ENCODE data around the gene PCID2.

PCID2 gene

GRCh38 chr13:113148940-113149503 lies 59.4 kb downstream of the PCID2 start:
- DNase-seq (ENCODE audit: low read depth) = no peak

DNA sequence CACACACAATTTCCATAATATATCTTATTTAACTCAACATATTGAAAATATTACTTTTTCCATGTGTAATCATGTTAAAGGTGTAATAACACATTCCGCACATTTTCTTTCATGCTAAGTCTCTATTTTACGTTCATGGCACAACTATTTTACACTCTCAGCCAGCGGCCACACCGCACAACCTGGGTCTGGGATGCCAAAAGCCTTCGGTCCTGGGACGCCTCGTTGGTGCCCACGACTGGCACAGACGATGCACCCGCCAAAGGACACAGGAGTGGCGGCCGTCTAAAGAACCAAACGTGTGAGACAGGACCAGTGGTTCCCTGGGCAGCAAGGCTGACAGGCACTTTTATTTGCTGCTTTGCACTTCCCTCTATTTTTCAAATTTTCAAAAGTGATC lies 60.1 kb downstream of the PCID2 start:
- DNase-seq (ENCODE audit: low read depth) = no peak

GRCh38 chr13:113147206-113147605 lies 61.3 kb downstream of the PCID2 start:
- DNase-seq (ENCODE audit: low read depth) = no peak

DNA sequence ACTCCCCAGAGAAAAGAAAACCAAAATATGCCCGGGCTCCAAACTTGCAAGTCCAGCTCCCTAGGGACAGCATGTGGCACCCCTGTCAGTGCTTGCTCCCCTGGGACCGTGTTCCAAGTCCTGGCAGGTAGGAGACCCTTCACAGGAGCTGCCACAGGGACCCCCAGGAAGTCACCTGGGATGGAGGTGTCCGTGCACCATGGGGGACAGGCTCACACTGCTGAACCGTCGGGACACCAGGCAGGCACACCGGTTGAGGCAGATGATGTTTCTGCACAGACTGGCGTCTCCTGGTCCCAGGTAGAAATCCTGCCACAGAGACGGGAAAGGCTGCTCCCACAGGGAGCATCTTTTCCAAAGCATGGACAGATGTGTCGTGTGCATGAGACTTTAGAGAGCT lies 61.7 kb downstream of the PCID2 start:
- DNase-seq (ENCODE audit: low read depth) = no peak

DNA sequence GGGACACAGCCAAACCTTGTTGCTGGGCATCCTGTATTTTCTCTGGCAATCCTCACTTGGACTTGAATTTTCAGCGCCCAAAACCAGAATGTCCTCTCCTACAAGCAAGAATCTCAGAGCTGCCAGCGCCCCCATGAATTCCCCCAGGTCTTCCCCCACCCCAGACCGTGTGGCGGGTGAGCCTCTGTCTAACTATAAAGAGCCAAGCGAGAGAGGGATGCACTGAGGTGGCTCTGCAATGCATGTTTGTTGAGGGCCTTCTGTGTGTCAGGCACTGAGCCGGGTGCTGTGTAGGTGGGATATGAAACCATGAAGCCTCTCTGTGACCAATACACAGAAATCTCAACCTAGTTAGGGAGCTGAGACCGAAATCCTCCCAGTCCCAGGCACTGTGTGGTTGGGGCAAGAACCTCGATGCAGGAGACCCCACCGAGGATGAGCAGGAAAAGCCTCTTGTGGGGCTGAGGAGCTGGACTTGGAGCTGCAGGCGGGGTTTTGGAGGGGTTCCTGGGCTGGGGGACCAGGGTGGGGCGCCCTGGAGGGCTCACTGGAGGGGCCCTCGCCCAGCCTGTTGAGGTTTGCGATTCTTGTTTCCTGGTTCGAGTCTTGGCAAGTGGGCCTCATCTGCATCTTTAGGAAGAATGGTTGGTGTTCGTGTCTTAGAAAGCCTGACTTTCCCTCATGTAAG lies 62.4 kb downstream of the PCID2 start:
- DNase-seq (ENCODE audit: low read depth) = no peak

- no peak for DNase-seq (ENCODE audit: low read depth)
Measured at GRCh38 chr13:113145496-113145895, 63.0 kb downstream of the PCID2 start.

- no peak for DNase-seq (ENCODE audit: low read depth)
Measured at GRCh38 chr13:113144255-113144629, 64.2 kb downstream of the PCID2 start.

- no peak for DNase-seq (ENCODE audit: low read depth)
Measured at GRCh38 chr13:113143466-113144254, 64.8 kb downstream of the PCID2 start.

- DNase-seq (ENCODE audit: low read depth) = no peak
Measured at GRCh38 chr13:113142876-113143275, 65.6 kb downstream of the PCID2 start.

DNA sequence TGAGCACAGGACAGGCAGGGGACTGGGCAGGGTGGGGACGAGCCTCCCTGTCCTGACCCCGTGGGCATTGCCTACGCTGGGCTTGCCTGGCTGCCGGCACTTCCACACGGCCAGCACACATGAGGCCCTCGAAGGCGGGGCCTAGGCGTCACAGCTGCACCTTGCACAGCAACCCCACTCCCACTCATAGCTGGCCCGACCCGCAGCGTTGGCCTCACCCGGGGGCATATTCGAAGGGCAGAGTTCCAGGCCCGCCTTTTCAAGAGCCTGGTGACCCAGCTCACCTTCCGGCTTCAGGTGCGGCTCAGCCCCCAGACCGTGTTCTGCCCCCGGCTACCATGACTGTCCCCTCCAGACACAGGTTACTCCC lies 66.9 kb downstream of the PCID2 start:
- no peak for DNase-seq (ENCODE audit: low read depth)

- DNase-seq (ENCODE audit: low read depth) = no peak
Measured at GRCh38 chr13:113140677-113141600, 67.5 kb downstream of the PCID2 start.

DNA sequence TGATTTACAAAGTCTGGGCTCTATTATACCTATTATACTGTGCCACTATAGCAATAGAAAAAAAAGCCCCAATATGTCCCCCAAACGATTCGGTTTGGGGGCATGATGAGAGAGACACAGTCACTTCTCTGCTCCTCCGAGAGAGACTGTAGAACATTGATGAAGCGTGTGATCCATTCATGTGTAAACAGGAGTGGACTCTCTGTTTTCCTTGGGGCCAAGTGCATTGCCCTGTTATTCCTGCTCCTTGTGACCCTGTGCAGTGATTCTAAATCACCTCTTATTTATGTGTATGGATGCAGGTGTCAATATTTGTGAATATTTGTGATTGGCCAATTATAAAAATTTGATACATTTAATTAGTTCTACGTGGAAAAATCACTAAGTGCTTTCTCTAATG lies 68.9 kb downstream of the PCID2 start:
- DNase-seq (ENCODE audit: low read depth) = no peak

DNA sequence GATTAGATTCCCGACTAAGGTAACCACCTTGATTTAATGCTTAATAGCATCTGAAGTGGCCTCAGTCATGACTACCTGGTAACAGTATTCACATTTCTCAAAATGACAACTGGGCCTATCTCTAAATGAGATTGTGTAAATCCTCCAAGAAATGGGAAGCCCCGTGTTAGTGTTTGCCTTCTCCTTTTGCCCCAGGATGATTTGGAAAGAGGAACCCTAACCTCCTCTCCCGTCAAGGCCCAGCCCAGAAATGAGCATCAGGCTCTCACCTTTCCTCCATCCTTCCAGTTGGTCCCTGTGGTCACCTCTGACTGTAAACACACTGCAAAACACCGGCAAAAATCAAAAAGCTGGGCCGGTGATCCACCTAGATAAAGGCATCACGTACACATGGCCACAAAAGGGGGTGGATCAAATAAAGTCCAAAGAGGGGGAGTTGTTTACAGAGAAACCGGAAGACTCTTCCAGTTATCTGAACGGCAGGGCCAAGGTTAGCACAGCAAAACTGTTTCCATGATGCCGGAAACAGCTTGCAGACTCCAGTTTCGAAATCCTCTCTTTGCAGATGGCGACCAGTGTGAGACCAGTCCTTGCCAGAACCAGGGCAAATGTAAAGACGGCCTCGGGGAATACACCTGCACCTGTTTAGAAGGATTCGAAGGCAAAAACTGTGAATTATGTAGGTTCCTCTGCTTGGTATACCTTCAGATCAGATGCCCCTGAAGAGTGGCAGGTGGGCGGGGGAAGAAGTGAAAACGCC lies 69.5 kb downstream of the PCID2 start:
- DNase-seq (ENCODE audit: low read depth) = no peak

- DNase-seq (ENCODE audit: low read depth) = no peak
Measured at GRCh38 chr13:113137691-113138298, 70.7 kb downstream of the PCID2 start.

DNA sequence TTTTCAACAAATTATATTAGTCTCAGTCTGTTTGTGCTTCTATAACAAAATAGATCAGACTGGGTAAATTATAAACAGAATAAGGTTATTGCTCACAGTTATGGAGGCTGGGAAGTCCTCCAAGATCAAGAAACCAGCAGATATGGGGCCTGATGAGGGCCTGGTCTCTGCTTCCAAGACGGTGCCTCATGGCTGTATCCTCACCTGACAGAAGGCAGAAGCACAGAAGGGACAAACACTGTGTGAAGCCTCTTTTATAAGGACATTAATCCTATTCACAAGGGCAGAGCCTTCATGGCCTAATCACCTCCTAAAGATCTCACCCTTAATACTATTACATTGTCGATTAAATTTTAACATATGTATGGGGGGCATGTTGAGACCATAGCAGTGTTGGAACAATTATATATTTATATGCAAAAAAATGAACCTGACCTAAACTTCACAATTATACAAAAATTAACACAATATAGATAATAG lies 73.1 kb downstream of the PCID2 start:
- DNase-seq (ENCODE audit: low read depth) = no peak

- DNase-seq (ENCODE audit: low read depth) = no peak
Measured at GRCh38 chr13:113129921-113130750, 78.3 kb downstream of the PCID2 start.

- no peak for DNase-seq (ENCODE audit: low read depth)
Measured at GRCh38 chr13:113129480-113129879, 79.0 kb downstream of the PCID2 start.
